ENCODE measurements around the gene USB1. TPM values are rescaled to one million over a fixed set of nuclear protein-coding genes. Genes with fewer than 3 reads are reported as not detected.

The USB1 gene
- total and polyA plus RNA-seq, 2 experiments from 2014 or later, result 79.6 to 118 TPM

DNA sequence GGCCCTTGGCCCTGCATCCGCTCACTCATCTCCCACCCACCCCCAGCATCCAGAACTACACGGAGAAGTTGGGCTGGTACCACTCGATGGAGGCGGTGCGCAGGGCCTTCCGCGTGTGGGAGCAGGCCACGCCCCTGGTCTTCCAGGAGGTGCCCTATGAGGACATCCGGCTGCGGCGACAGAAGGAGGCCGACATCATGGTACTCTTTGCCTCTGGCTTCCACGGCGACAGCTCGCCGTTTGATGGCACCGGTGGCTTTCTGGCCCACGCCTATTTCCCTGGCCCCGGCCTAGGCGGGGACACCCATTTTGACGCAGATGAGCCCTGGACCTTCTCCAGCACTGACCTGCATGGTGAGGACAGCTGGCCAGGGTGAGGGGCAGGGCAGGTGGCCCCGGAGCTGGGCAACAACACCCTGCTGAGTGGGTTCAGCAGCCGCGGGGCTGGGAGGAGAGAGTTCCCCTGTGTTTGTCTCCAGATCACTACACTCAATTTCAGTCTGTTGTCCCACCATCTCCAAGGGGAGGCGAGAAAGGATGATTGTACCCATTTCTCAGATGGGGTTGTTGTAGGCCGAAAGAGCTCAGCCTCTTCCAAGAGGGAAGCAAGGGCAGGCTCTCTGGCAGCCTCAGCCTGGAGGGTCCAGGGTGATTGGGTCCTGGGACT lies 38.8 kb downstream of the USB1 start:
- Histone ChIP-seq H3K36me3 (ENCODE audit: insufficient read depth) (no peaks in the 10 kb centered on the region; the same call in 1 of the 2 replicates), H3K79me2 (replicated peaks; ENCODE audit: insufficient read depth) (0 out of 2 replicates have a peak, but pooled peaks cover 4% of the 10 kb centered on the region), H2AFZ (no peak overlapping the region), H3K4me3 (no peak overlapping the region), H3K4me1 (ENCODE audit: insufficient read depth) (no peaks in the 10 kb centered on the region), H3K9me2 (ENCODE audit: insufficient read depth) (no peaks in the 10 kb centered on the region), H3K4me2 (no peak overlapping the region), H3K27ac (ENCODE audit: low read depth) (no peak overlapping the region), H3K27me3 (ENCODE audit: insufficient read depth) (no peaks in the 10 kb centered on the region), H3F3A (replicated peaks; ENCODE audit: low read depth) (no peaks in the 10 kb centered on the region), H4K20me1 (replicated peaks; ENCODE audit: insufficient read depth) (no peaks in the 10 kb centered on the region; the same call in 1 of the 2 replicates)
- Mint-ChIP-seq H3K4me3 (no peak overlapping the region), H3K27me3 (ENCODE audit: insufficient read depth, low read depth, poor library complexity) (peaks cover 8% of the 10 kb centered on the region), H3K27ac (no peak overlapping the region), H3K36me3 (ENCODE audit: low read depth) (peaks cover 47% of the 10 kb centered on the region), H3K9me3 (peaks cover 4% of the 10 kb centered on the region; the same call in 1 of the 3 replicates), H3K4me1 (no peaks in the 10 kb centered on the region)
- TF ChIP-seq, protein P1, sequence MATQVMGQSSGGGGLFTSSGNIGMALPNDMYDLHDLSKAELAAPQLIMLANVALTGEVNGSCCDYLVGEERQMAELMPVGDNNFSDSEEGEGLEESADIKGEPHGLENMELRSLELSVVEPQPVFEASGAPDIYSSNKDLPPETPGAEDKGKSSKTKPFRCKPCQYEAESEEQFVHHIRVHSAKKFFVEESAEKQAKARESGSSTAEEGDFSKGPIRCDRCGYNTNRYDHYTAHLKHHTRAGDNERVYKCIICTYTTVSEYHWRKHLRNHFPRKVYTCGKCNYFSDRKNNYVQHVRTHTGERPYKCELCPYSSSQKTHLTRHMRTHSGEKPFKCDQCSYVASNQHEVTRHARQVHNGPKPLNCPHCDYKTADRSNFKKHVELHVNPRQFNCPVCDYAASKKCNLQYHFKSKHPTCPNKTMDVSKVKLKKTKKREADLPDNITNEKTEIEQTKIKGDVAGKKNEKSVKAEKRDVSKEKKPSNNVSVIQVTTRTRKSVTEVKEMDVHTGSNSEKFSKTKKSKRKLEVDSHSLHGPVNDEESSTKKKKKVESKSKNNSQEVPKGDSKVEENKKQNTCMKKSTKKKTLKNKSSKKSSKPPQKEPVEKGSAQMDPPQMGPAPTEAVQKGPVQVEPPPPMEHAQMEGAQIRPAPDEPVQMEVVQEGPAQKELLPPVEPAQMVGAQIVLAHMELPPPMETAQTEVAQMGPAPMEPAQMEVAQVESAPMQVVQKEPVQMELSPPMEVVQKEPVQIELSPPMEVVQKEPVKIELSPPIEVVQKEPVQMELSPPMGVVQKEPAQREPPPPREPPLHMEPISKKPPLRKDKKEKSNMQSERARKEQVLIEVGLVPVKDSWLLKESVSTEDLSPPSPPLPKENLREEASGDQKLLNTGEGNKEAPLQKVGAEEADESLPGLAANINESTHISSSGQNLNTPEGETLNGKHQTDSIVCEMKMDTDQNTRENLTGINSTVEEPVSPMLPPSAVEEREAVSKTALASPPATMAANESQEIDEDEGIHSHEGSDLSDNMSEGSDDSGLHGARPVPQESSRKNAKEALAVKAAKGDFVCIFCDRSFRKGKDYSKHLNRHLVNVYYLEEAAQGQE (IDR thresholded peaks at IDR 0.05; ENCODE audit: unreplicated experiment), result no peak
- TF ChIP-seq CREB1 (CRISPR knock-in tag; IDR thresholded peaks at IDR 0.05; ENCODE audit: low read depth) (no peak), ZNF114 (CRISPR knock-in tag; IDR thresholded peaks at IDR 0.05) (no peak), NANOG (IDR thresholded peaks at IDR 0.05; ENCODE audit: borderline replicate concordance) (no peak), EZH2phosphoT487 (IDR thresholded peaks at IDR 0.05; ENCODE audit: unreplicated experiment) (no peak), STAT1 (IDR thresholded peaks at IDR 0.05; ENCODE audit: unreplicated experiment) (no peak), EZH2 (IDR thresholded peaks at IDR 0.05; ENCODE audit: low read depth, unreplicated experiment) (no peak), JUNB (IDR thresholded peaks at IDR 0.05; ENCODE audit: unreplicated experiment) (no peak), POLR2AphosphoS5 (IDR thresholded peaks at IDR 0.05; ENCODE audit: low read depth) (no peak), ZNF331 (CRISPR knock-in tag; IDR thresholded peaks at IDR 0.05; ENCODE audit: low read depth) (no peak)
- TF ChIP-seq, protein P2, sequence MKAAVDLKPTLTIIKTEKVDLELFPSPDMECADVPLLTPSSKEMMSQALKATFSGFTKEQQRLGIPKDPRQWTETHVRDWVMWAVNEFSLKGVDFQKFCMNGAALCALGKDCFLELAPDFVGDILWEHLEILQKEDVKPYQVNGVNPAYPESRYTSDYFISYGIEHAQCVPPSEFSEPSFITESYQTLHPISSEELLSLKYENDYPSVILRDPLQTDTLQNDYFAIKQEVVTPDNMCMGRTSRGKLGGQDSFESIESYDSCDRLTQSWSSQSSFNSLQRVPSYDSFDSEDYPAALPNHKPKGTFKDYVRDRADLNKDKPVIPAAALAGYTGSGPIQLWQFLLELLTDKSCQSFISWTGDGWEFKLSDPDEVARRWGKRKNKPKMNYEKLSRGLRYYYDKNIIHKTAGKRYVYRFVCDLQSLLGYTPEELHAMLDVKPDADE (IDR thresholded peaks at IDR 0.05), result no peak
- TF ChIP-seq, protein P3, sequence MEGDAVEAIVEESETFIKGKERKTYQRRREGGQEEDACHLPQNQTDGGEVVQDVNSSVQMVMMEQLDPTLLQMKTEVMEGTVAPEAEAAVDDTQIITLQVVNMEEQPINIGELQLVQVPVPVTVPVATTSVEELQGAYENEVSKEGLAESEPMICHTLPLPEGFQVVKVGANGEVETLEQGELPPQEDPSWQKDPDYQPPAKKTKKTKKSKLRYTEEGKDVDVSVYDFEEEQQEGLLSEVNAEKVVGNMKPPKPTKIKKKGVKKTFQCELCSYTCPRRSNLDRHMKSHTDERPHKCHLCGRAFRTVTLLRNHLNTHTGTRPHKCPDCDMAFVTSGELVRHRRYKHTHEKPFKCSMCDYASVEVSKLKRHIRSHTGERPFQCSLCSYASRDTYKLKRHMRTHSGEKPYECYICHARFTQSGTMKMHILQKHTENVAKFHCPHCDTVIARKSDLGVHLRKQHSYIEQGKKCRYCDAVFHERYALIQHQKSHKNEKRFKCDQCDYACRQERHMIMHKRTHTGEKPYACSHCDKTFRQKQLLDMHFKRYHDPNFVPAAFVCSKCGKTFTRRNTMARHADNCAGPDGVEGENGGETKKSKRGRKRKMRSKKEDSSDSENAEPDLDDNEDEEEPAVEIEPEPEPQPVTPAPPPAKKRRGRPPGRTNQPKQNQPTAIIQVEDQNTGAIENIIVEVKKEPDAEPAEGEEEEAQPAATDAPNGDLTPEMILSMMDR (conservative IDR thresholded peaks at IDR 0.05; ENCODE audit: low read depth in 2 of 2), result no peak
- TF ChIP-seq, protein P4, sequence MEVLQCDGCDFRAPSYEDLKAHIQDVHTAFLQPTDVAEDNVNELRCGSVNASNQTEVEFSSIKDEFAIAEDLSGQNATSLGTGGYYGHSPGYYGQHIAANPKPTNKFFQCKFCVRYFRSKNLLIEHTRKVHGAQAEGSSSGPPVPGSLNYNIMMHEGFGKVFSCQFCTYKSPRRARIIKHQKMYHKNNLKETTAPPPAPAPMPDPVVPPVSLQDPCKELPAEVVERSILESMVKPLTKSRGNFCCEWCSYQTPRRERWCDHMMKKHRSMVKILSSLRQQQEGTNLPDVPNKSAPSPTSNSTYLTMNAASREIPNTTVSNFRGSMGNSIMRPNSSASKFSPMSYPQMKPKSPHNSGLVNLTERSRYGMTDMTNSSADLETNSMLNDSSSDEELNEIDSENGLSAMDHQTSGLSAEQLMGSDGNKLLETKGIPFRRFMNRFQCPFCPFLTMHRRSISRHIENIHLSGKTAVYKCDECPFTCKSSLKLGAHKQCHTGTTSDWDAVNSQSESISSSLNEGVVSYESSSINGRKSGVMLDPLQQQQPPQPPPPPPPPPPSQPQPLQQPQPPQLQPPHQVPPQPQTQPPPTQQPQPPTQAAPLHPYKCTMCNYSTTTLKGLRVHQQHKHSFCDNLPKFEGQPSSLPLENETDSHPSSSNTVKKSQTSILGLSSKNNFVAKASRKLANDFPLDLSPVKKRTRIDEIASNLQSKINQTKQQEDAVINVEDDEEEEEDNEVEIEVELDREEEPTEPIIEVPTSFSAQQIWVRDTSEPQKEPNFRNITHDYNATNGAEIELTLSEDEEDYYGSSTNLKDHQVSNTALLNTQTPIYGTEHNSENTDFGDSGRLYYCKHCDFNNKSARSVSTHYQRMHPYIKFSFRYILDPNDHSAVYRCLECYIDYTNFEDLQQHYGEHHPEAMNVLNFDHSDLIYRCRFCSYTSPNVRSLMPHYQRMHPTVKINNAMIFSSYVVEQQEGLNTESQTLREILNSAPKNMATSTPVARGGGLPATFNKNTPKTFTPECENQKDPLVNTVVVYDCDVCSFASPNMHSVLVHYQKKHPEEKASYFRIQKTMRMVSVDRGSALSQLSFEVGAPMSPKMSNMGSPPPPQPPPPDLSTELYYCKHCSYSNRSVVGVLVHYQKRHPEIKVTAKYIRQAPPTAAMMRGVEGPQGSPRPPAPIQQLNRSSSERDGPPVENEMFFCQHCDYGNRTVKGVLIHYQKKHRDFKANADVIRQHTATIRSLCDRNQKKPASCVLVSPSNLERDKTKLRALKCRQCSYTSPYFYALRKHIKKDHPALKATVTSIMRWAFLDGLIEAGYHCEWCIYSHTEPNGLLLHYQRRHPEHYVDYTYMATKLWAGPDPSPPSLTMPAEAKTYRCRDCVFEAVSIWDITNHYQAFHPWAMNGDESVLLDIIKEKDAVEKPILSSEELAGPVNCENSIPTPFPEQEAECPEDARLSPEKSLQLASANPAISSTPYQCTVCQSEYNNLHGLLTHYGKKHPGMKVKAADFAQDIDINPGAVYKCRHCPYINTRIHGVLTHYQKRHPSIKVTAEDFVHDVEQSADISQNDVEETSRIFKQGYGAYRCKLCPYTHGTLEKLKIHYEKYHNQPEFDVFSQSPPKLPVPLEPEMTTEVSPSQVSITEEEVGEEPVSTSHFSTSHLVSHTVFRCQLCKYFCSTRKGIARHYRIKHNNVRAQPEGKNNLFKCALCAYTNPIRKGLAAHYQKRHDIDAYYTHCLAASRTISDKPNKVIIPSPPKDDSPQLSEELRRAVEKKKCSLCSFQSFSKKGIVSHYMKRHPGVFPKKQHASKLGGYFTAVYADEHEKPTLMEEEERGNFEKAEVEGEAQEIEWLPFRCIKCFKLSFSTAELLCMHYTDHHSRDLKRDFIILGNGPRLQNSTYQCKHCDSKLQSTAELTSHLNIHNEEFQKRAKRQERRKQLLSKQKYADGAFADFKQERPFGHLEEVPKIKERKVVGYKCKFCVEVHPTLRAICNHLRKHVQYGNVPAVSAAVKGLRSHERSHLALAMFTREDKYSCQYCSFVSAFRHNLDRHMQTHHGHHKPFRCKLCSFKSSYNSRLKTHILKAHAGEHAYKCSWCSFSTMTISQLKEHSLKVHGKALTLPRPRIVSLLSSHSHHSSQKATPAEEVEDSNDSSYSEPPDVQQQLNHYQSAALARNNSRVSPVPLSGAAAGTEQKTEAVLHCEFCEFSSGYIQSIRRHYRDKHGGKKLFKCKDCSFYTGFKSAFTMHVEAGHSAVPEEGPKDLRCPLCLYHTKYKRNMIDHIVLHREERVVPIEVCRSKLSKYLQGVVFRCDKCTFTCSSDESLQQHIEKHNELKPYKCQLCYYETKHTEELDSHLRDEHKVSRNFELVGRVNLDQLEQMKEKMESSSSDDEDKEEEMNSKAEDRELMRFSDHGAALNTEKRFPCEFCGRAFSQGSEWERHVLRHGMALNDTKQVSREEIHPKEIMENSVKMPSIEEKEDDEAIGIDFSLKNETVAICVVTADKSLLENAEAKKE (CRISPR knock-in tag; IDR thresholded peaks at IDR 0.05), result no peak
- ATAC-seq, result no peak
- no peak for DNase-seq (ENCODE audit: low spot score)

Measured in GM23338 (cell line).